ENCODE measurements around the gene PDGFD. TPM values are rescaled to one million over a fixed set of nuclear protein-coding genes. Genes with fewer than 3 reads are reported as not detected.

The PDGFD gene
- total and polyA plus RNA-seq, 2 experiments from 2014 or later = 1.9 to 4.5 TPM

DNA sequence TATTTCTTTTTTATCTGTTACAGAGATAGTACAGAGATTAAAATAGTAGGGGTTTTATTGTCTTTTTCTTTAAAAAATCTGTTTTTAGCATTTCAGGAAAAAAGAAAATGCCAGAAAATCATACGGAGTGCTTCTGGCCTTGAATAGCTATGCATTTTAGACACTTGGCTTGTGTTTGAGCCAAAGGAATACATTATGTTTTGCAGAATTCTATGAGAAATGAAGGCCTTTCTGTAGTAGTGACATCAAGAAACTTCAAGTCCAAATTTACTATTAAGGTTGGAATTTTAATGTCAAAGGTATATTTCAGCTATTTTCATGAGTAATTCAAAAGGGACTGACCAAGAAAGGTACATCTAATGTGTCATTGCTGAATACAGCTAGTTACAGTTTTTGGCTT is 183.8 kb downstream of the PDGFD start:
- Histone ChIP-seq H3K4me2 (no peak overlapping the region), H3F3A (replicated peaks; ENCODE audit: low read depth) (no peaks in the 10 kb centered on the region), H3K79me2 (replicated peaks; ENCODE audit: insufficient read depth) (no peaks in the 10 kb centered on the region), H2AFZ (no peak overlapping the region), H4K20me1 (replicated peaks; ENCODE audit: insufficient read depth) (no peaks in the 10 kb centered on the region), H3K27ac (ENCODE audit: low read depth) (no peak overlapping the region), H3K36me3 (ENCODE audit: insufficient read depth) (no peaks in the 10 kb centered on the region), H3K9me2 (ENCODE audit: insufficient read depth) (no peaks in the 10 kb centered on the region; the same call in 1 of the 2 replicates), H3K4me3 (no peak overlapping the region), H3K4me1 (ENCODE audit: insufficient read depth) (no peaks in the 10 kb centered on the region), H3K27me3 (ENCODE audit: insufficient read depth) (no peaks in the 10 kb centered on the region)
- TF ChIP-seq, protein P1, sequence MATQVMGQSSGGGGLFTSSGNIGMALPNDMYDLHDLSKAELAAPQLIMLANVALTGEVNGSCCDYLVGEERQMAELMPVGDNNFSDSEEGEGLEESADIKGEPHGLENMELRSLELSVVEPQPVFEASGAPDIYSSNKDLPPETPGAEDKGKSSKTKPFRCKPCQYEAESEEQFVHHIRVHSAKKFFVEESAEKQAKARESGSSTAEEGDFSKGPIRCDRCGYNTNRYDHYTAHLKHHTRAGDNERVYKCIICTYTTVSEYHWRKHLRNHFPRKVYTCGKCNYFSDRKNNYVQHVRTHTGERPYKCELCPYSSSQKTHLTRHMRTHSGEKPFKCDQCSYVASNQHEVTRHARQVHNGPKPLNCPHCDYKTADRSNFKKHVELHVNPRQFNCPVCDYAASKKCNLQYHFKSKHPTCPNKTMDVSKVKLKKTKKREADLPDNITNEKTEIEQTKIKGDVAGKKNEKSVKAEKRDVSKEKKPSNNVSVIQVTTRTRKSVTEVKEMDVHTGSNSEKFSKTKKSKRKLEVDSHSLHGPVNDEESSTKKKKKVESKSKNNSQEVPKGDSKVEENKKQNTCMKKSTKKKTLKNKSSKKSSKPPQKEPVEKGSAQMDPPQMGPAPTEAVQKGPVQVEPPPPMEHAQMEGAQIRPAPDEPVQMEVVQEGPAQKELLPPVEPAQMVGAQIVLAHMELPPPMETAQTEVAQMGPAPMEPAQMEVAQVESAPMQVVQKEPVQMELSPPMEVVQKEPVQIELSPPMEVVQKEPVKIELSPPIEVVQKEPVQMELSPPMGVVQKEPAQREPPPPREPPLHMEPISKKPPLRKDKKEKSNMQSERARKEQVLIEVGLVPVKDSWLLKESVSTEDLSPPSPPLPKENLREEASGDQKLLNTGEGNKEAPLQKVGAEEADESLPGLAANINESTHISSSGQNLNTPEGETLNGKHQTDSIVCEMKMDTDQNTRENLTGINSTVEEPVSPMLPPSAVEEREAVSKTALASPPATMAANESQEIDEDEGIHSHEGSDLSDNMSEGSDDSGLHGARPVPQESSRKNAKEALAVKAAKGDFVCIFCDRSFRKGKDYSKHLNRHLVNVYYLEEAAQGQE (IDR thresholded peaks at IDR 0.05; ENCODE audit: unreplicated experiment) = no peak
- TF ChIP-seq JUNB (IDR thresholded peaks at IDR 0.05; ENCODE audit: unreplicated experiment) (no peak), STAT1 (IDR thresholded peaks at IDR 0.05; ENCODE audit: unreplicated experiment) (no peak), EZH2phosphoT487 (IDR thresholded peaks at IDR 0.05; ENCODE audit: unreplicated experiment) (no peak), CREB1 (CRISPR knock-in tag; IDR thresholded peaks at IDR 0.05; ENCODE audit: low read depth) (no peak)
- no peaks in the 10 kb centered on the region for H3K4me1 Mint-ChIP-seq
- H3K27me3 Mint-ChIP-seq (ENCODE audit: insufficient read depth, low read depth, poor library complexity) = peaks cover 2% of the 10 kb centered on the region
- ATAC-seq (no peak), DNase-seq (ENCODE audit: low spot score) (no peak)
- H3K4me3 Mint-ChIP-seq = no peak overlapping the region
- H3K9me3 Mint-ChIP-seq = peaks cover 4% of the 10 kb centered on the region; the same call in 2 of the 3 replicates
- 0 out of 3 replicates have a peak, but pooled peaks cover 3% of the 10 kb centered on the region for H3K36me3 Mint-ChIP-seq (ENCODE audit: low read depth)
- H3K27ac Mint-ChIP-seq = no peak overlapping the region

DNA sequence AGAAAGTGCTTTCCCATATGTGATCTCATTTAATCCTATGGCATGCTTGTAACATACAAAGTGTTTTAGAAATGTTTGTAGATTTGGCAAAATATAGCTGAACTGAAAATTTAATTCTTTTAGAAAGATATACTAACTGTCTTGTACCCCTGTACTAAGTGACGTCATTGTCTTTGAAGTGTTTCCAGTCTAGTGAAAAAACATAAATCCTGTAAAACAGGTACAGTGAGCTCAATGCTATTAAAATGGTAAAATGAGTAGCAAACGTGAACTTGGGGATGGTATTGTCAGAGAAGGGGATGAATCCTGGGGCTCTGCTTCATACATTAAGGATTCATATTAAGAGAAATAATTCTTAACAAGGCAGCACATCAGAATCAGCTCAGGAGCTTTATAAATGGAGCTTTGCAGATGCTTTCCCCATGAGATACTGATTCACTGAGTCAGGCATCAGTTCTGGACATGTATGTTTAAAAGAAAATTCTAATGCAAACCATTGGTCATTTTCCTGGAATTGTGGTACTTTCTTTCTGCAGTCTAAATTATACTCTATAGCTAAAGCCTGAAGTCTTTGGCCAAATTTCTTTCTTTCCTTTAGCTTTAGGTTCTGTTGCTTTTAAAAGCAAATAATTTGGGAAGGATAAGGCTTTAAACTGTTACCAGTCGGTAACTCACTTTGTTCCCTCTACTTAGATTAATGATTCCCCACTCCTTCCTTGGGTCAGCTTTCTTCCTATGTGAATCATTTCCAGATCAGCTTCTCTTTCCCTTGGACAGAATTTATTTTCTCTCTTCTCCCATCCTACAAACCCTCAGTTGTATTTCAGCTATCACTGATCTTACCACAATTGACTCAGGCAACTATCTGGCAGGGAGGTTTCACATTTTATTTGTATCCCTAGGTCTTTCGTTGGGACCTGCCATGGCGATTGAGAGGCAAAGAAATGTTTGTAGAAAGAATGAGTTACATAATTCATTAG is 185.0 kb downstream of the PDGFD start:
- H3K4me2 ChIP-seq = no peak overlapping the region
- no peak overlapping the region for H3K27ac ChIP-seq (ENCODE audit: low read depth)
- Mint-ChIP-seq H3K4me3 (no peak overlapping the region), H3K36me3 (ENCODE audit: low read depth) (no peaks in the 10 kb centered on the region), H3K4me1 (no peaks in the 10 kb centered on the region), H3K9me3 (no peaks in the 10 kb centered on the region; the same call in 1 of the 3 replicates), H3K27me3 (ENCODE audit: insufficient read depth, low read depth, poor library complexity) (no peaks in the 10 kb centered on the region), H3K27ac (no peak overlapping the region)
- DNase-seq (ENCODE audit: low spot score) = no peak
- no peak overlapping the region for H3K4me3 ChIP-seq
- TF ChIP-seq, protein P2, sequence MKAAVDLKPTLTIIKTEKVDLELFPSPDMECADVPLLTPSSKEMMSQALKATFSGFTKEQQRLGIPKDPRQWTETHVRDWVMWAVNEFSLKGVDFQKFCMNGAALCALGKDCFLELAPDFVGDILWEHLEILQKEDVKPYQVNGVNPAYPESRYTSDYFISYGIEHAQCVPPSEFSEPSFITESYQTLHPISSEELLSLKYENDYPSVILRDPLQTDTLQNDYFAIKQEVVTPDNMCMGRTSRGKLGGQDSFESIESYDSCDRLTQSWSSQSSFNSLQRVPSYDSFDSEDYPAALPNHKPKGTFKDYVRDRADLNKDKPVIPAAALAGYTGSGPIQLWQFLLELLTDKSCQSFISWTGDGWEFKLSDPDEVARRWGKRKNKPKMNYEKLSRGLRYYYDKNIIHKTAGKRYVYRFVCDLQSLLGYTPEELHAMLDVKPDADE (IDR thresholded peaks at IDR 0.05) = no peak
- TF ChIP-seq EZH2phosphoT487 (IDR thresholded peaks at IDR 0.05; ENCODE audit: unreplicated experiment) (no peak), ZNF114 (CRISPR knock-in tag; IDR thresholded peaks at IDR 0.05) (no peak)
- no peaks in the 10 kb centered on the region for H3K36me3 ChIP-seq (ENCODE audit: insufficient read depth)
- ATAC-seq = no peak
- no peaks in the 10 kb centered on the region for H3K27me3 ChIP-seq (ENCODE audit: insufficient read depth)
- H3K4me1 ChIP-seq (ENCODE audit: insufficient read depth) = no peaks in the 10 kb centered on the region
- H3K9me2 ChIP-seq (ENCODE audit: insufficient read depth) = no peaks in the 10 kb centered on the region; the same call in none of the 2 replicates
- no peak overlapping the region for H2AFZ ChIP-seq
- no peaks in the 10 kb centered on the region for H4K20me1 ChIP-seq (replicated peaks; ENCODE audit: insufficient read depth)
- no peaks in the 10 kb centered on the region for H3K79me2 ChIP-seq (replicated peaks; ENCODE audit: insufficient read depth)
- no peaks in the 10 kb centered on the region for H3F3A ChIP-seq (replicated peaks; ENCODE audit: low read depth)
